Measurements from ENCODE around the gene PARVA. TPM values are rescaled to one million over a fixed set of nuclear protein-coding genes. Genes with fewer than 3 reads are reported as not detected.

Gene PARVA
- total RNA-seq, 1 experiment from 2014 or later, result 36.7 TPM

DNA sequence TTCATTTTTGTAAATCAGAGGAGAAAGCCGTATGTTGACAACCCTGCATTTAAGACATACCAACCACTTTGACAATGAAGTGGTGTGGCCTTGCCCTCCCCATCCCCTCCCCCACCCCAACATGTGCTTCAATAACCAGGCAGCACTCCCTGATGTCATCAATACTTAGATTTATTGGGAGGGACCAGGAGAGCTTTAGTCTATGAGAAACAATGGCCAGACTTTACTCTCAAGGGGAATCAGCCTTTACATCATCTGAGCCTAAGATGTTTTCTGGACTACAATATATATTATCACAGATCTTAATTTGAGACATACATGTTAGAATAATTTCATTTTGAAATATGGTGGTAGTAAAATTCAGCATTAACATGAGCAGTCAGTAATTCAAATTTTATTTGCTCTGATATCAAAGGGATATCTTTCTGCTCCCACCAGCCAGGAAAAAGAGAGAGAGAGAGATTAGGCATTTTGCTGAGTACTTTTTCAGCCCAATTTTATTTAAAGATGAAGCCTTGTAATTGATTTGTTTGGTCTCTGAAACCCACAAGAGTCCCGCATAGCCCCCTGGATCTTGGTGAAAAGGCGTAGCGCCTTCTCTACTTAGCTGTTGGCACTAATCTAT, 38.1 kb downstream of the PARVA start:
- Mint-ChIP-seq H3K4me1 (ENCODE audit: insufficient read depth, unreplicated experiment) (peaks cover 17% of the 10 kb centered on the region), H3K36me3 (ENCODE audit: insufficient read depth, unreplicated experiment) (peaks cover 5% of the 10 kb centered on the region), H3K9me3 (ENCODE audit: unreplicated experiment) (no peaks in the 10 kb centered on the region), H3K27me3 (ENCODE audit: insufficient read depth, unreplicated experiment) (no peaks in the 10 kb centered on the region), H3K27ac (ENCODE audit: low read depth, unreplicated experiment) (no peak overlapping the region), H3K4me3 (ENCODE audit: unreplicated experiment) (no peak overlapping the region)
- POLR2A ChIA-PET, result no interaction called here
- TF ChIP-seq, protein P1, sequence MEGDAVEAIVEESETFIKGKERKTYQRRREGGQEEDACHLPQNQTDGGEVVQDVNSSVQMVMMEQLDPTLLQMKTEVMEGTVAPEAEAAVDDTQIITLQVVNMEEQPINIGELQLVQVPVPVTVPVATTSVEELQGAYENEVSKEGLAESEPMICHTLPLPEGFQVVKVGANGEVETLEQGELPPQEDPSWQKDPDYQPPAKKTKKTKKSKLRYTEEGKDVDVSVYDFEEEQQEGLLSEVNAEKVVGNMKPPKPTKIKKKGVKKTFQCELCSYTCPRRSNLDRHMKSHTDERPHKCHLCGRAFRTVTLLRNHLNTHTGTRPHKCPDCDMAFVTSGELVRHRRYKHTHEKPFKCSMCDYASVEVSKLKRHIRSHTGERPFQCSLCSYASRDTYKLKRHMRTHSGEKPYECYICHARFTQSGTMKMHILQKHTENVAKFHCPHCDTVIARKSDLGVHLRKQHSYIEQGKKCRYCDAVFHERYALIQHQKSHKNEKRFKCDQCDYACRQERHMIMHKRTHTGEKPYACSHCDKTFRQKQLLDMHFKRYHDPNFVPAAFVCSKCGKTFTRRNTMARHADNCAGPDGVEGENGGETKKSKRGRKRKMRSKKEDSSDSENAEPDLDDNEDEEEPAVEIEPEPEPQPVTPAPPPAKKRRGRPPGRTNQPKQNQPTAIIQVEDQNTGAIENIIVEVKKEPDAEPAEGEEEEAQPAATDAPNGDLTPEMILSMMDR (IDR thresholded peaks at IDR 0.05; ENCODE audit: unreplicated experiment), result no peak
- no peak for DNase-seq (ENCODE audit: unreplicated experiment)
- CTCF ChIA-PET, result no interaction called here
- BruUV-seq (replicated peaks), result no TSS peak
- intact Hi-C loops (cut with micrococcal nuclease), result no loop called here

DNA sequence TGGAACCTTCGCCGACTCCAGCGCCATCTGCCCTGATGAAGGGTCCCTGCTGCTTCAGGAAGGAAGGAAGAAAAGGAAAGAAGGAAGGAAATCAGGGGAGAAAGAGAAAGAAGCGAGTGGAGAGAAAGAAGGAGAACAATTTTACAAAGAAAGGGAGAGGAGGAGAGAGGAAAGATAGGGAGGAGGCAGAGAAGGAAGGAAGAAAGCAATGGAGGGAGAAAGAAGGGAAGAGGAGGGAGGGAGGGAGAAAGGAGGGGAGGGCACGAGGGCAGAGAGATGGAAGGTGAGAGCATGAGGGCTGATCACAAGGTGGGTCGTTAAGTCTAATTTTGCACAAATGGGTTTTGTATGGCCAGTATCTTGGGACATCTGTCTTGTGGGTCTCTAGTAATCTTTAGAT, 39.2 kb downstream of the PARVA start:
- intact Hi-C loops (cut with micrococcal nuclease), result no loop called here
- Mint-ChIP-seq H3K27ac (ENCODE audit: low read depth, unreplicated experiment) (peak overlapping the region; percentile 17), H3K36me3 (ENCODE audit: insufficient read depth, unreplicated experiment) (peaks cover 5% of the 10 kb centered on the region), H3K27me3 (ENCODE audit: insufficient read depth, unreplicated experiment) (no peaks in the 10 kb centered on the region), H3K4me1 (ENCODE audit: insufficient read depth, unreplicated experiment) (peaks cover 14% of the 10 kb centered on the region), H3K4me3 (ENCODE audit: unreplicated experiment) (no peak overlapping the region), H3K9me3 (ENCODE audit: unreplicated experiment) (no peaks in the 10 kb centered on the region)
- ChIA-PET POLR2A (no interaction called here), CTCF (no interaction called here)
- no TSS peak for BruUV-seq (replicated peaks)
- TF ChIP-seq, protein P1 (IDR thresholded peaks at IDR 0.05; ENCODE audit: unreplicated experiment), result no peak
- DNase-seq (ENCODE audit: unreplicated experiment), result no peak

DNA sequence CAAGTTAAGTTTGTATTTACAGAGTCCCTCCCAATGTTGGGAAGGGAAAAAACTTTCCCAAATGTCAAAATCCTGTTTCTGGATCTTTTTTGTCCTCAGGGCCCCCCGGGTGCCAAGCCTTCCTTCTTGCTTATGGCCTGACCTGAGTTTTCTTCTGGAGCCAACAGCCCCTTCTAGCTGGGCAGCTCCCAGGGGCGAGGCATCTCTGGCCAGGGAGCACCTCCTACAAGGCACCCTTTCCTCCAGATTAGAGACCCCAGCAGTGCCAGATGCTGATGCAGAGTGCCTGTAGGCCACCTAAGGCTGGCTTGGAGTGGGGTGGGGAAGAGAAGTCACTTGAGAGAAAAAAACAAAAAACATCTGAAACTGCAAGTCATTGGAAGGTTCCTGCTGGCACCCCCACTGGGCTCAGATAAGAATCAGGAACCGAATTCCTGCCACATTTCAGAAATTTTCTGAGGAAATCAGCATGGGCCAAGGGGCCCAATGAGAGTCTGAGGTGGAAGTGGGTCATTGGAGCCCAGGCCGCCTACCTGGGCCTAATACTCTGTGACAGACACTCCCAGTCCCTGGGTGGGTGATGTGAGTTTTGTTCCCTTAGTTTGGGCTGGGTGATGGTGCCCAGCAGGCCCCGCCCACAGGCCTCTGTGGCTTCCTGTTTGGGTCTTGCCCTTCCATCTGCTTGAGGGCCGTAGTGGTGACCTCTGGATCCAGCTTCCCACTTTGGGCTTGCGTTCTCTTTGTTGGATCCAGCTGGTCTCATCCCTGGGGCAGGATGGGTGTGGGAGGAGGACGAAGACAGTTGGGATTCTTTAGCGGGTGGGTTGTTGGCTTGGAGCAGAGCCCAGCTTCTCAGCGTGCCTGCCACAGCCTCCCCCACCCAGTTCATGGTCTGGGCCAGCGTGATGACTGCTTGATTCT, 40.6 kb downstream of the PARVA start:
- CTCF ChIA-PET, result interaction anchor here (0.6 kb wide), 1 partner anchor 21 kb away, joined by 3 read pairs; no protein-coding TSS in a partner anchor
- H3K4me1 Mint-ChIP-seq (ENCODE audit: insufficient read depth, unreplicated experiment), result peaks cover 6% of the 10 kb centered on the region
- DNase-seq (ENCODE audit: unreplicated experiment), result no peak
- peaks cover 5% of the 10 kb centered on the region for H3K36me3 Mint-ChIP-seq (ENCODE audit: insufficient read depth, unreplicated experiment)
- no peaks in the 10 kb centered on the region for H3K9me3 Mint-ChIP-seq (ENCODE audit: unreplicated experiment)
- POLR2A ChIA-PET, result interaction anchor here (0.7 kb wide), 1 partner anchor 35 kb away, joined by 3 read pairs; no protein-coding TSS in a partner anchor
- intact Hi-C loops (cut with micrococcal nuclease), result no loop called here
- H3K27me3 Mint-ChIP-seq (ENCODE audit: insufficient read depth, unreplicated experiment), result no peaks in the 10 kb centered on the region
- BruUV-seq (replicated peaks), result no TSS peak
- no peak overlapping the region for H3K4me3 Mint-ChIP-seq (ENCODE audit: unreplicated experiment)
- TF ChIP-seq, protein P1 (IDR thresholded peaks at IDR 0.05; ENCODE audit: unreplicated experiment), result no peak
- no peak overlapping the region for H3K27ac Mint-ChIP-seq (ENCODE audit: low read depth, unreplicated experiment)

DNA sequence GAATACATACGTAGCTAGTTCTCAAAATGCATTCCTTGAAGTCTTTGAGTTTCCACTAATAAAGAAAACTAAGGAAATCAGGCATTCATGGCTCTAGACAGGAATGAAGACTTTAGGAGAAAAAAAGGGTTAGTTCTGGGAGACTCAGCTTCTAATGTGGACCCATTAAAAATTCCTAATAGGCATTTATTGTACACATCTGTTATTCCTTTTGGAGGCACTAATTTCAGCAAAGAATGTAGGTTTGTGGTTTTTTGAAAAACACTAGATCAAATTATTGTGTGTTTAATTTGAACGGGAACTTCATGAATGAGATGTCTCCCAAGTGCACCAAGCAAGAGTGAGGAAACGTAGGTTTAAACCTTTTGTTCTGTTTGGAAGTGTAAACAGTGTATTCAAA, 42.7 kb downstream of the PARVA start:
- H3K9me3 Mint-ChIP-seq (ENCODE audit: unreplicated experiment), result no peaks in the 10 kb centered on the region
- H3K4me3 Mint-ChIP-seq (ENCODE audit: unreplicated experiment), result no peak overlapping the region
- ChIA-PET CTCF (interaction anchor here (0.7 to 0.8 kb wide), 2 partner anchors 54 to 135 kb away, joined by 3 to 4 read pairs; no protein-coding TSS in a partner anchor), POLR2A (interaction anchor here (0.6 to 1.3 kb wide), 2 partner anchors 9 to 339 kb away, joined by 3 to 4 read pairs; no protein-coding TSS in a partner anchor)
- TF ChIP-seq, protein P1 (IDR thresholded peaks at IDR 0.05; ENCODE audit: unreplicated experiment), result no peak
- no TSS peak for BruUV-seq (replicated peaks)
- H3K4me1 Mint-ChIP-seq (ENCODE audit: insufficient read depth, unreplicated experiment), result peaks cover 6% of the 10 kb centered on the region
- H3K27ac Mint-ChIP-seq (ENCODE audit: low read depth, unreplicated experiment), result no peak overlapping the region
- no peaks in the 10 kb centered on the region for H3K27me3 Mint-ChIP-seq (ENCODE audit: insufficient read depth, unreplicated experiment)
- DNase-seq (ENCODE audit: unreplicated experiment), result no peak
- intact Hi-C loops (cut with micrococcal nuclease), result no loop called here
- peaks cover 5% of the 10 kb centered on the region for H3K36me3 Mint-ChIP-seq (ENCODE audit: insufficient read depth, unreplicated experiment)

Measured in MCF 10A (cell line).